ENCODE data around the gene UCN2.

DNA sequence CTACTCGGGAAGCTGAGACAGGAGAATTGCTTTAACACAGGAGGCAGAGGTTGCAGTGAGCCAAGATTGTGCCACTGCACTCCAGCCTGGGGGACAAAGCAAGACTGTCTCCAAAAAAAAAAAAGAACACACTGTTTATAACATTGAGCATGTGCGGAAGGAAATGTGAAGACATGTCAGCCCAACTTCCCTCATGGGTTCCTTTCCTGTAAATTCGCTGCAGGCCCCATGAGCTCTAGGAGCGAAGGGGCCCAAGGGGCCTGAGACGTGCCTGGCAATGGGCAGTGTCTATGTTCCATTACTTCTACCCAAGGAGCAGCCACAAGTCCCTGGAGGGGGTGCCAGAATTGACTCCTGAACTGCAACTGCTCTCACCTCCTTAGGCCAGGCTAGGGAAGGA is 10.2 kb downstream of the UCN2 start:
- TF ChIP-seq, protein P1, sequence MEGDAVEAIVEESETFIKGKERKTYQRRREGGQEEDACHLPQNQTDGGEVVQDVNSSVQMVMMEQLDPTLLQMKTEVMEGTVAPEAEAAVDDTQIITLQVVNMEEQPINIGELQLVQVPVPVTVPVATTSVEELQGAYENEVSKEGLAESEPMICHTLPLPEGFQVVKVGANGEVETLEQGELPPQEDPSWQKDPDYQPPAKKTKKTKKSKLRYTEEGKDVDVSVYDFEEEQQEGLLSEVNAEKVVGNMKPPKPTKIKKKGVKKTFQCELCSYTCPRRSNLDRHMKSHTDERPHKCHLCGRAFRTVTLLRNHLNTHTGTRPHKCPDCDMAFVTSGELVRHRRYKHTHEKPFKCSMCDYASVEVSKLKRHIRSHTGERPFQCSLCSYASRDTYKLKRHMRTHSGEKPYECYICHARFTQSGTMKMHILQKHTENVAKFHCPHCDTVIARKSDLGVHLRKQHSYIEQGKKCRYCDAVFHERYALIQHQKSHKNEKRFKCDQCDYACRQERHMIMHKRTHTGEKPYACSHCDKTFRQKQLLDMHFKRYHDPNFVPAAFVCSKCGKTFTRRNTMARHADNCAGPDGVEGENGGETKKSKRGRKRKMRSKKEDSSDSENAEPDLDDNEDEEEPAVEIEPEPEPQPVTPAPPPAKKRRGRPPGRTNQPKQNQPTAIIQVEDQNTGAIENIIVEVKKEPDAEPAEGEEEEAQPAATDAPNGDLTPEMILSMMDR (IDR thresholded peaks at IDR 0.05): no peak
- TF ChIP-seq POLR2A (IDR thresholded peaks at IDR 0.05): no peak
